ENCODE results near the gene HSD17B12. TPM values are rescaled to one million over a fixed set of nuclear protein-coding genes. Genes with fewer than 3 reads are reported as not detected.

HSD17B12 gene
- total RNA-seq, 6 donors from 2014 or later = 26.6 to 107 (median 74.4) TPM

- TF ChIP-seq POLR2A (IDR thresholded peaks at IDR 0.05) = no peak
- no peak for TF ChIP-seq CTCF (IDR thresholded peaks at IDR 0.05)
- TF ChIP-seq POLR2AphosphoS5 (IDR thresholded peaks at IDR 0.05) = no peak
- TF ChIP-seq EP300 (IDR thresholded peaks at IDR 0.05) = no peak
- Histone ChIP-seq H3K4me1 (no peaks in the 10 kb centered on the region), H3K4me3 (no peak overlapping the region), H3K27ac (no peak overlapping the region), H3K9me3 (peaks cover 5 to 19% (median 16%) of the 10 kb centered on the region in 4 donors), H3K27me3 (no peaks in the 10 kb centered on the region), H3K36me3 (no peaks in the 10 kb centered on the region)
- WGBS, 2 donors = 95 to 98% methylated on average over 2 of the region's 2 CpGs
- ATAC-seq (ENCODE audit: low FRiP score in 2 of 2) = no peak
- DNase-seq = no peak
These were observed 104.8 kb downstream of the HSD17B12 start for GRCh38 chr11:43785318-43785717.

DNA sequence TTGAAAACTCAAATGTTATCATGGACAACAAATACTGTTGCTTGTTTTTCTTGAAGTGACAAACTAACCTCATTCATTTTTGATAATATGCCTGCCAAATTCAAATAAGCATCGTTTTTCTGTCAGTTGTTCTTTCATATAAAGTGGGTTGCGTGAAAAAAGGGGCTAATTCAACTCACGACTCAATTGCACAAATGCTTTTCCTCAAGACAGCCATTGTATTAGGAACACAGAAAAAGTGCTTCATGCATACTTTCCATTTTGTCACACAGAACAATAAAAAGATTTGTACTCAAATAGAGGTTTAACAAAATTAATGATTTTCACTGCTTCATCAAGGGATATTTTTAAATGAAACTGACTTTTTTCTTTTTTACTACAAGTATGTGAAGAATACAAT, 105.5 kb downstream of the HSD17B12 start:
- Histone ChIP-seq H3K27ac (no peak overlapping the region), H3K4me1 (no peaks in the 10 kb centered on the region), H3K4me3 (no peak overlapping the region), H3K36me3 (no peaks in the 10 kb centered on the region), H3K9me3 (peaks cover 5 to 19% (median 16%) of the 10 kb centered on the region in 4 donors), H3K27me3 (no peaks in the 10 kb centered on the region)
- ATAC-seq (ENCODE audit: low FRiP score in 2 of 2) = no peak
- no peak for DNase-seq
- no peak for TF ChIP-seq EP300 (IDR thresholded peaks at IDR 0.05)
- TF ChIP-seq POLR2A (IDR thresholded peaks at IDR 0.05) = no peak
- TF ChIP-seq POLR2AphosphoS5 (IDR thresholded peaks at IDR 0.05) = no peak
- no peak for TF ChIP-seq CTCF (IDR thresholded peaks at IDR 0.05)
- 90 to 92% methylated on average over 3 of the region's 3 CpGs for WGBS, 2 donors

- WGBS, 2 donors = 86 to 87% methylated on average over 1 of the region's 1 CpG
- Histone ChIP-seq H3K36me3 (no peaks in the 10 kb centered on the region), H3K4me1 (no peaks in the 10 kb centered on the region), H3K9me3 (peaks cover 5 to 19% (median 16%) of the 10 kb centered on the region in 4 donors), H3K27ac (peak overlapping the region in 2 of 4 donors; percentile 36 to 52), H3K4me3 (no peak overlapping the region), H3K27me3 (no peaks in the 10 kb centered on the region)
- no peak for TF ChIP-seq POLR2AphosphoS5 (IDR thresholded peaks at IDR 0.05)
- no peak for TF ChIP-seq EP300 (IDR thresholded peaks at IDR 0.05)
- TF ChIP-seq POLR2A (IDR thresholded peaks at IDR 0.05) = no peak
- no peak for TF ChIP-seq CTCF (IDR thresholded peaks at IDR 0.05)
- no peak for ATAC-seq (ENCODE audit: low FRiP score in 2 of 2)
- no peak for DNase-seq
These were observed 107.3 kb downstream of the HSD17B12 start for GRCh38 chr11:43787824-43788223.

DNA sequence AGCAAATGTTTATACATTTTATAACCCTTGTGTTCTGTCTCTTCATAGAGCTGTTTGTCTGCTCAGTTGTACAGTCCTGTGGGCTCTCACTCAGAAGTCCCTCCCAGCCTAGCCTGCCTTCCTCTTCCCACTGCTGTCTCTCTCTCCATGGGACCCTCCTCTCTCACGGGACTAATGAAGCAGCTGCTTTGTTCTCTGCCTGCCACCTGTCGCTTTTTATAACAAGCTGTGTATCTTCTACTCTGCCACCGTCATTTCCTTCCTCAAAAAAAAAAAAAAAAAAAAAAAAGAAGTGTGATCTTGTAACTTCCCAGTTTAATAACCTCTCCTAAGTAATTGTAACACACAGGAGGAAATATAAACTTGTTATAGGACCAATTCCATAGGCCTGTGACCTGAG, 107.9 kb downstream of the HSD17B12 start:
- Histone ChIP-seq H3K27ac (peak overlapping the region in 2 of 4 donors; percentile 36 to 52), H3K36me3 (no peaks in the 10 kb centered on the region), H3K27me3 (no peaks in the 10 kb centered on the region), H3K9me3 (peaks cover 5 to 18% (median 14%) of the 10 kb centered on the region in 4 donors), H3K4me1 (no peaks in the 10 kb centered on the region), H3K4me3 (no peak overlapping the region)
- ATAC-seq (ENCODE audit: low FRiP score in 2 of 2) (peak in 1 of 2 donors; percentile 69), DNase-seq (peak in 1 of 2 donors; percentile 50)
- 32 to 40% methylated on average over 3 of the region's 3 CpGs for WGBS, 2 donors
- no peak for TF ChIP-seq POLR2AphosphoS5 (IDR thresholded peaks at IDR 0.05)
- TF ChIP-seq POLR2A (IDR thresholded peaks at IDR 0.05) = no peak
- TF ChIP-seq EP300 (IDR thresholded peaks at IDR 0.05) = no peak
- no peak for TF ChIP-seq CTCF (IDR thresholded peaks at IDR 0.05)

DNA sequence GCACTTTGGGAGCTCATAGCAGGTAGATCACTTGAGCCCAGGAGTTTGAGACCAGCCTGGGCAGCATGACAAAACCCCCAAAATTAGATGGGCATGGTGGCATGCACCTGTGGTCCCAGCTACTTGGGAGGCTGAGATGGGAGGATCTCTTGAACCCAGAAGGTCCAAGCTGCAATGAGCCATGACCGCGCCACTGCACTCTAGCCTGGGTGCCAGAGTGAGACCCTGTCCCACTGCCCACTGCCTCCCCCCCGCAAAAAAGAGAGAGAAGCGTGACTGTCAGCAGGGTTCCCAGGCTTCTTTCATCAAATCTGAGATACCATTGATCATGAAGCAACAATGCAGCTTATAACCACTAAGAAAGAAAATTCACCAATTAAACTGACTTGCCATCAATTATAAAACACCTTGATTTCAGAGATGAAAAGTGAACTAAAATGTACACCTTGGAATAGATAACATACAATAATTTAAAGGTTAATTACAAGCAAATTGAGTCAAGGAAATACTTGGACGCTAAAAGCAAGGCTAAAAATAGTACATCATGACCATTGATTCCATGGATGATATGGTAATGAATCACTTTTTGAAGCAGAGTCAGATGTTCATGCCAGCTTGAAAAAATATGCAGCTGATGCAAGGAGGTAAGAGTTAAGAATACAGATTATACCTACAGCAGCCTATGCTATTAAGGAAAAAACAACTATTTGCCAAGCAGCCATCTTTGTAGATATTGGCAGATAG, 109.3 kb downstream of the HSD17B12 start:
- Histone ChIP-seq H3K27me3 (no peaks in the 10 kb centered on the region), H3K4me3 (no peak overlapping the region), H3K4me1 (no peaks in the 10 kb centered on the region), H3K9me3 (peaks cover 0 to 7% (median under 1%) of the 10 kb centered on the region in 4 donors), H3K27ac (no peak overlapping the region), H3K36me3 (no peaks in the 10 kb centered on the region)
- ATAC-seq (ENCODE audit: low FRiP score in 2 of 2) = no peak
- TF ChIP-seq POLR2AphosphoS5 (IDR thresholded peaks at IDR 0.05) (no peak), POLR2A (IDR thresholded peaks at IDR 0.05) (no peak), EP300 (IDR thresholded peaks at IDR 0.05) (no peak), CTCF (IDR thresholded peaks at IDR 0.05) (no peak)
- no peak for DNase-seq
- 86 to 92% methylated on average over 5 of the region's 5 CpGs for WGBS, 2 donors
